HG03060 (cell line): Measurements from ENCODE around the gene ANXA6.

Source experiments
- ATAC-seq: cut with Tn5 transposase; IDR thresholded peaks from one replicate; pipeline ENCODE4 v1.9.1; 2021; ENCODE audit warnings: low read depth, moderate number of reproducible peaks; ENCODE audit not compliant: unreplicated experiment

The ANXA6 gene

DNA sequence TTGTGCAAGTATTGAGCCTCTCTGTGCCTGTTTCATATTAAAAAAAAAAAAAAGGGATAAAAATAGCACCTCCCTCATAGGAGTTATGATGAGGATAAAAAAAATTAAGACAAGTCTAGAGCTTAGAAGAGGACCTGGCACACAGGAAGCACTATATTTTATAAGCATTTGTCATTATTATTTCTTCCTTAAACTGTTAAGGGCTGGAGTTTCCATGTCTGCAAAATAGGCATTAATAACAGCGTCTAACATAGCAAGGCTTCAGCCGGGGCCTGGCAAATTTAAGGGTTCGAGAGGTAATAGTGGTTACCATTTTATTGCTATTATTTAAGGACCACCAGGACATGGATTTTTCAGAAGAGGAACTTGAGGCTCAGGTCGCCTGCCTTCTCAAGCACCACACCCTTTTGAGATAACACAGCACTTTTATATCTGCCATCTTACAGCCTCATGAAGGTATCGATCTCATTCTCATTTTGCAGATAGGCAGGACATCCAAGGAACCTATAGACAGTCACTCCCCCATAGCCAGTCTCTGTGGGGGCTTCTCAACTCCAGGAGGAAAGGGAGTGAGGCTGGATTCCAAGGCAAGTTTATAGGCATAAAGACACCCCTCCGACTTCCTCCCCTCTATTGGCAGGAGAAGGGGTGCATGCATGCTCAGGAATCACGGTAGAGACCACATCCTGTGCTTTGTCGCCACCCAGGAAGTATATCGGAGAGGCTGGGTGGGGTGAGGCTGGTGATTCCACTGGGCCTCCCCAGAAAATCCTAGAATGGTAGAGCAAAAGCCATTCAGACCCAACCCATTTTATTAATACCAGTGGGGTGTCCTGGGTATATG lies 2.4 kb downstream of the ANXA6 start:
- no peak for ATAC-seq

DNA sequence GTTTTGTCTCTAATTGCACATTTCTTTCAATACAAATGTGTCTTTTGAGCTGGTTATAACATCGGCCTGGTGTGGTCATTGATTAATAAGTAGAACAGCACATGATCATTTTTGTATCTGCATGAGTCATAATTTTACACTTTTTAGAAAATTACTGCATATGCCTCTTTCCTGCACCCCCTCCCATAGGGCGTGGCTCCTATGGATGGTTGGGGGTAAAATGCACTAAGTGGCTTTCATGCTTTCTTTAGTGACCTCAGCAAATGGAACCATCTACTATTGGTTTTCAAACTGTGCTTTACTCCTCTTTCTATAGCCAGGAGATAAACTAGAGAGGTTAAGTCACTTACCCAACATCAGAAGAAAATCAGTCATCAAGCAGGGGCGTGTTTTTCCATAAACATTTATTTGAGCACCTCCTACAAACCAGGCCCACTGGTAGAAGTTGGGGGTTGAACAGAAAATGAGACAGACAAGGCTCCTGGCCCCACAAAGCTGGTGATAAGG lies 3.8 kb downstream of the ANXA6 start:
- no peak for ATAC-seq

DNA sequence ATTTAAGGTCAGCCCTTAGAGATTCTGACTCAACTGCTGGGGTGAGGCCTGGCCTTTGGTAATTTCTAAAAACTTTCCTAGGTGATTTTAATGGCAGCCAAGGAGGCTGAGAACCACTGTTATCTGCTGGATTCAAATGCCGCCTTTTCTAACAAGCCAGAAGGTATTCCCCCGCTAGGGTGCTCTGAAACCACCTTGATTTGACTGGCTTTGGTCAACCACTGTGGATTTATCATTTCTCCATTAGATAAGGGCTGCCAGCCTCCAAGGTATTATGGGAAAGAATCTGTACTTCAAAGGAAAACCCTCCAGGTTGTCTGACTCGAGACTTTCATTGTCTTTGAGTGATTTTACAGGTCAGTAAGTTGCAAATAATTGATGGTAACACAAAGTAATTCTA lies 4.3 kb downstream of the ANXA6 start:
- no peak for ATAC-seq

DNA sequence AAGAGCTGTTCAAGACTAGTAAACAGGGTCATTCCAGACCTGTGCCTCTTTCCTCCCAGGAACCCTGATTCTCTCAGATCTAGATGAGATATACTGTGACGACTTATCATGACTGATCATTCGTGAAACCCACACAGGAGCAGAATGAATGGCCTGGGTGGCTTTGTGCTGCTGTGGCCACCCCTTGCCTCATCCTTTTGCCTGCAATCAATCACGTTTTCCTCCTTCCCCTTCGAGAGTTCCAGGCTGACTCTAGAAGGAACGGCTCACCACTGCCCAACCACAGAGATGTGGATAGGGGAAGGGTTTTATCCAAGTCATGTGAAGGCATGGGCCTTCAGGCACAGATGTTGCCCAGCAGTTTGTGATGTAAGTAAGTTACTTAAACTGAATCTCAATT lies 5.8 kb downstream of the ANXA6 start:
- peak; percentile 30 for ATAC-seq

- ATAC-seq = no peak
These were observed 6.3 kb downstream of the ANXA6 start for GRCh38 chr5:151151263-151151660.

DNA sequence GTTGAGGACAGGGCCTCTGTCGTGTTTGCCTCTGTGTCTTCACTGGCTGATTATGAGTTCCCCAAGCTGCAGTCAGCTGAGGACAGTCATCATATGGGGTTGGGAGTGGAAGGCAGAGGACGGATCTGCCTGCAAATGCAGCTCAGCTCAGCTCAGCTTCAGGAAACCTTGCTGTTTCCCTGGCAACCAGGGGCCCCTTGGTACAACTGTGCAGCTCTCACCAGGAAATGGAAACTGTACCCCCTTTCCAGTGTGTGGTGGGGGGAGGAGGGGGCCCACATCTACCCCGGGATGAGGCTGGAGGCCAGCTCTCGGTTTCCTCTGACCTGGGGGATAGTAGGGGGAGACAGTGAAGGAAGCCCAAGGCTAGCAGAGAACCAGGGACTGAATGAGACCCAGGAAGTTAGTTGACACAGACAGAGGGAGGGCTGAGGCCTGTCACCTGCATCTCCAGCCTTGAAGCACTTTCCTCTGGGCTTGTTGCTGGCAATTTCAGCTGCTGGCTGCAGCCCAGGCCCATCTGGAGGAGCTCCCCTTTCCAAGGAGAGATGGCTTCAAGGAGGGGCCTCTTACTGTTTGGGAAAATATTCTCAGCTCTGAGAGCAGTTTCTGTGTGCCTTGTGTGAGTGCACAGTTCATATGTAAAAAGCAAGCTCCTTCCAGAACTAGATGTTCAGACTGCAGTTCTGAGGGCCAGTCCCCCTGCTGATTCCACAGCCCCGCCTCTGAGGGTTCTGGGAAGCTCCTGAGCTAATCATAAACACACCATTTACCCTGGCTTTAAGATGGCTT lies 6.9 kb downstream of the ANXA6 start:
- peak; percentile 30 for ATAC-seq

GRCh38 chr5:151148583-151148982 lies 9.0 kb downstream of the ANXA6 start:
- no peak for ATAC-seq

DNA sequence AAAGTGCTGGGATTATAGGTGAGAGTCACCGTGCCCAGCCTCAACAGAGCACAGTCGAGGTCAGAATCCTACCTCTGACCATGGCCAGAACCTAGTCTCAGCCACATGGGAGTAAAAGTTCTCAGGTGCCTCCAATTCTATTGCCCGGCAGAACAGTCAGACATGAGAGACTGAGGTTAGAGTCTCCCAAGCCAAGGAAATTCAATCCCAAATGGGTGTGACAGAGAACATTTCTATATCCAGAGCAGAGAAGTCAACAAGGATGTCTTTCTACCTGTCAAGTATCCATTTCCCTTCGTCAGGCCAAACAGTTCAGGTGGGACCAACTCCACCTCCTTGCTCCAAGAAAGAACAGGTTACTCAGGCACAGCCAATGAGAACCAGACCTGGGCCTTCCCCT lies 10.5 kb downstream of the ANXA6 start:
- no peak for ATAC-seq

- ATAC-seq = no peak
These were observed 11.5 kb downstream of the ANXA6 start for GRCh38 chr5:151146061-151146460.

DNA sequence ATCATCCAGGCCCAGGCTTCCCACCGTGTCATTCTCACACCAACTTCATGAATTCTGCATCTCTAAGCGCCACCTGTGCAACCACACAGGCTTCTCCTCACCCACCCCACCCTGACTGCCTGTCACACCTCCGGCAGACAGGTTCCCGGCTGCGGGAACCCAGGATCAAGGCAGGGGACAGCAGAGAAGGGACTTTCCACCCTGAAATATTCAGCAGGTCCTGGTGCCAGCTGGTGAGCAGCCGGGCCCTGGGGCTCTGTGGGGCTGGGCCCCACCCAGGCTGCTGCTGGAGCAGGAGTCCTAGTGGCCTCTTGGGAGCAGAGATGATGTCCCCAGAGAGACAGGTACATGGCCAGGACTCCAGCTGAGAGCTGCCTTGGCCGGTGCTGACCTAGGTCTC lies 12.7 kb downstream of the ANXA6 start:
- ATAC-seq = no peak

DNA sequence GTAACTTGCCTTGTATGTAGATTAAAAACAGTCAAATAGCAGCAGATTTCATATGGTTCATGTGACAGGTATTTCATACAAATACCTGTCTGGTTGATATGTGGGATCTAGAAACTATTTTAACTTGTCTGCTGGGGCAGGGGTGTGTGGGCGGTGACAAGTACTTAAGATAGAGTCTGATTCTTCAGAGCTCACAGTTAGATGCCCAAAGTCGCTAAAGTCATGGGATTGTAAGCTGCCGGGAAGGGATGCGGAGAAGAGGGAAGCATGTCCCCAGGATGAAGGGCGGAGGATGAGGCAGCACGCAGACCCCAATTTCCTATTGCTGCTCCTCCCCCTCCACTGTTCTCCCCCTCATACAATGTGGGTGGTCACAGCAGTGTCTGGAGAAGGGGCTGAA lies 13.3 kb downstream of the ANXA6 start:
- ATAC-seq = no peak

DNA sequence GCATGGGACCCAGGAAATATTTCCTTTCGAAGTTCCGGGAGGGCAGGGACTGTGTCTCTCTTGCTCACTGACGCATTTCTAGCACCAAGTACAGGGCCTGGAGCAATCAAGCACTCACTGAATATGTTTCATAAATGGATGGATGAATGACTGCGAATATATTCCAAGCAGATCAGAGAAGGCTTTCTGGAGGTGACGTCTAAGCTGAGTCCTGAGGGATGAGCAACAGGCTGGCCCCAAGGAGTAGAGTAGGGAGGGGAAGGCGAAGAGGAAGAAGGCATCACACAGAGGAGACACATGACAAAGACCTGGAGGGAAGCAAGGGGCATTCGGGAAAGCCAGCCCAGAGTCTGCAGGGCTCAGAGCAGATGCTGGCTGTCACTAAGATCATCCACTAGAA lies 13.9 kb downstream of the ANXA6 start:
- no peak for ATAC-seq

DNA sequence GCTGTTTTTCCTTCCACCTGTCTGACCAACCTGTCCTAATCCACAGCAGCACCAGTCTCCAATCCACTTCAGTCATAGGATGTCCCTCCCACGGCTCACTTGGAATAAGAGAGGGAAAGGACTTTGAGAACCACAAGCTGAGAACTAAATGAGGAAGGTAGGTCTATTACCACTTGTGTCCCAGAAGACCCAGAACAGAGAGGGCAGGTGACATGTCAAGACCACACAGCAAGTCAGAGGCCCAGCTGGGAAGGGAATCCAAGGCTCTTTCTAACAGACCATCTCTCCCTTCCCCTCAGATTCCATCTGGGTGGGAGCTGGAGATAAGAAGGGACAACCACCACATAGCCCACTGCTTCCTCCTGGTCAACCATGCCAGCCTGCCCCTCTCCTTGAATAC lies 14.6 kb downstream of the ANXA6 start:
- ATAC-seq = no peak

DNA sequence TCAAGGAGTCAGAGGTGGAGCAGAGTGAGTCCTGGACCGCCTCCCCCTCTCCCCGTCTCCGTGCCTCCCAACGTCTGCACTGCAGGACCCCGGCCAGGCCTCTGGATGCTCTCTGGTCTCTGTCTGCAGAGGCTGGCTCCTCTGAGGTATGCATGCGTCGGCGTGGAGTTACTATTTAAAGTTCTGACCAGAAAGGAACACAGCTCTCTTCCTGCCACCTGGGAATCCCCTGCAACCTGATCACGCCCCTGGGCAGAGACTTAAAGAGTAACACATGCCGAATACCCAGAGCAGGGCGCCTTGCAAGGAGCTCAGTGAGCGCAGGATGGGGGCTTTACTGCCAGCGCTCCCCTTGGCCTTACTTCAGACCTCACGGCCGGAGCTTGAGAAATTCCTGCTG lies 16.0 kb downstream of the ANXA6 start:
- ATAC-seq = peak; percentile 74

GRCh38 chr5:151140686-151141459 lies 16.7 kb downstream of the ANXA6 start:
- ATAC-seq = no peak

DNA sequence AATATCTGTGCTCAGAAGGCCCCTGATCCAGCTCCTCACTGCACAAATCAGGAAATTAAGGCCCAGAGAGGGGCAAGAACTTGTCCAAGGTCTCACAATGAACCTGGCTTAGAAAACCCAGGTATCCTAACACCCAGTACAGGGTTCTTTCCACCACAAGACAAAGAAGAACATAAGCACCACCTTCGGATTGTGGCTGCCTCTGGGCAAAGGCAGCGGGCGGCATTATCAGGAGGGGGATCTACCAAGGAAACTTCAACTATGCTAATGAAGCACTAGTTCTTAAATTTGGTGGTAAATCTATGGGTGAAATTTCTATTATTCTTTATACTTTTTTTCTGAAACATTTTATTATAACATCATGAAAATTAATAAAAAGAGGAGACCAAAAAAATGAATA lies 17.9 kb downstream of the ANXA6 start:
- no peak for ATAC-seq

GRCh38 chr5:151139015-151139414 lies 18.6 kb downstream of the ANXA6 start:
- ATAC-seq = no peak

GRCh38 chr5:151138114-151138513 lies 19.5 kb downstream of the ANXA6 start:
- ATAC-seq = no peak

DNA sequence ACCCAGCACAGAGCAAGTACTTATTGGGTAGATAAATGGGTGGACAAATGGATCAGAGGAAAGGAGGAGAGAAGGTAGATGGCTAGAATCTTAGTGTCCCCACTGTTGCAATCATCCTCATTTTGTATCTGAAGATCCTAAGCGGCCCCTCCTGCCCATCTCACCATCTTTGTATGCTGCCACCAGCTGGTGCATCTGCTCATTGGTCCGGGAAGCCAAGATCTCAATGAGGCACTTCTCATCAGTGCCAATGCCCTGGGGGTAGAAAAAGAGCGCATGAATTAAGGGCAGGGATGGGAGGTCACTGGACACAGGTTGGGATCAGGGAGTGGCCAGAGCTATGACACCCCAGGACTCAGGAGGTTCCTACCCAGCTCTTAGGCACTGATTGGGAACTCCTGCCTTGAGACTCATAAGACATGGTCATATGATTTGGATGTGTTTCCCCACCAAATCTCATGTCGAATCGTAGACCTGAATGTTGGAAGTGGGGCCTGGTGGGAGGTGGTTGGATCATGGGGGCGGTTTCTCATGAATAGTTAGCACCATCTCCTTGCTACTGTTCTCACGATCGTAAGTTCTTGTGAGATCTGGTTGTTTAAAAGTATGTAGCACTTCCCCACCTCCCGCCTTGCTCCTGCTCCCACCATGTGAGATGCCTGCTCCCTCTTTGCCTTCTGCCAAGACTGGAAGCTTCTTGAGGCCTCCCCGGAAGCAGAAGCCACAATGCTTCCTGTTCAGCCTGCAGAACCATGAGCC lies 20.3 kb downstream of the ANXA6 start:
- ATAC-seq = no peak

GRCh38 chr5:151134228-151134627 lies 23.4 kb downstream of the ANXA6 start:
- peak; percentile 57 for ATAC-seq
